Chondrocyte (in vitro differentiated cells): Measurements from ENCODE around the gene CLK3. TPM values are rescaled to one million over a fixed set of nuclear protein-coding genes. Genes with fewer than 3 reads are reported as not detected.

Source experiments
- DNase-seq: peaks from one replicate; pipeline ENCODE4 v3.0.0; 2021; ENCODE audit warnings: mixed read lengths, low spot score
- H3K27ac Mint-ChIP-seq: one replicate; pipeline ENCODE4 v1.8.0; 2021; ENCODE audit warnings: mild to moderate bottlenecking, moderate library complexity, mixed read lengths; ENCODE audit not compliant: unreplicated experiment
- H3K27me3 Mint-ChIP-seq: 2 replicates; pipeline ENCODE4 v1.8.0; 2021; ENCODE audit warnings: low read depth, mixed read lengths
- H3K36me3 Mint-ChIP-seq: 2 replicates; pipeline ENCODE4 v1.8.0; 2021; ENCODE audit warnings: low read depth, mixed read lengths
- H3K4me1 Mint-ChIP-seq: 2 replicates; pipeline ENCODE4 v1.8.0; 2021; ENCODE audit warnings: low read depth, mild to moderate bottlenecking, mixed read lengths
- H3K4me3 Mint-ChIP-seq: one replicate; pipeline ENCODE4 v1.8.0; 2021; ENCODE audit warnings: mild to moderate bottlenecking, moderate library complexity, mixed read lengths; ENCODE audit not compliant: unreplicated experiment
- H3K9me3 Mint-ChIP-seq: 2 replicates; pipeline ENCODE4 v1.8.0; 2021; ENCODE audit warnings: low read depth, mixed read lengths
- long read RNA-seq: library from polyadenylated mRNA; stranded (forward); transcript quantifications from one replicate; pipeline ENCODE4 v2.0.0, GENCODE V29; 2021
- total RNA-seq: library from RNA; stranded (reverse); gene quantifications from 3 replicates; pipeline ENCODE4 v1.2.1, GENCODE V29; 2021
- TF ChIP-seq, protein P1 (sequence below): fragments of 200-600 bp; sonication (generic); IDR thresholded peaks from 2 replicates; pipeline ENCODE4 v1.5.0; 2021; ENCODE audit warnings: antibody characterized with exemption, mild to moderate bottlenecking, moderate library complexity

The CLK3 gene
- 43.0 to 48.6 TPM (median 44.5 TPM) in 3 replicates for total RNA-seq
- long read RNA-seq, transcript CLK3-202 (13 exons, 2,621 nt): major isoform, 53 of 79 reads
- long read RNA-seq, partial matches to known transcripts: 9 of 79 reads
- long read RNA-seq, other reads (novel, unspliced or antisense): 17 of 79 reads

DNA sequence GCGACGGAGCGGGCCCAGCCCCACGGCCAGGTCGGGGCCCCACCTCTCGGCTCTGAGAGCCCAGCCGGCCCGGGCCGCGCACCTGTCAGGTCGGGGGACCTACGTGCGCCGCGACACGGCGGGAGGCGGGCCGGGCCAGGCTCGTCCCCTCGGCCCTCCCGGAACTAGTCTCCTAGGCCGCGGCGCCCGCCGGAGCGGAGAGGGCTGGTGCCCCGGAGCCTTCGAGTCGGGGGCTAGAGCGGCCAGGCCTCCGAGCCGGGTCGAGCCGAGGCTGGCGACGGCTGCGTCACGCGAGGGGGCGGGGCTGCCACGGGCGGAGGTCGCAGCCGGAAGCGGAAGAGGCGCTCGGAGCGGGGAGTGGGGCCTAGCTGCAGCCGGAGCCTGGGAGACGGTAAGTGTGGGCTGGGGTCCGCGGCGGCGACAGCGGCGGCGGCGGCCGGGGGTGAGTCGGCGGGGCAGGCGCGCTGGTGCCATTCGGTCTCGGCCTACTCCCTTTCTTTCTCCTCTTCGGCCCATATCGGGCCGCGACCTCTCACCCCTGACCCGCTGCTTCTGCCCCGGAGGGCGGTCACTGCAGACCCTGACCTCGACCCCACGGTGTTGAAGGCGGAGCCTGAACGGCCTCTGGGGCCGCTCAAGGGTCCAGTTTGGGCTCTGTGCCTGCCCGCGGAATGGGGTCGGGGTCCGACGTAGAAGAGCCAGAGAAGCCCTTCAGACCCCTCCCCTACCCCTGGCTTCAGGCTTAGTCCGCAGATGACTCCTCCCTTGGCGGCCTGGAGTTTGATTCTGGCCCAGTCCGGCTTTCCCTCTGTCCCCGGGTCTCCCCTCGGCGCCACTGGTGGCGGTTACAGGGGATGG is at the start of gene CLK3:
TSS of gene CLK3 (plus strand) at position 329 of the 858 bp plus-strand sequence. CDS start 3,361 bp downstream, outside the sequence.
- no peaks in the 10 kb centered on the region for H3K27me3 Mint-ChIP-seq
- TF ChIP-seq, protein P1, sequence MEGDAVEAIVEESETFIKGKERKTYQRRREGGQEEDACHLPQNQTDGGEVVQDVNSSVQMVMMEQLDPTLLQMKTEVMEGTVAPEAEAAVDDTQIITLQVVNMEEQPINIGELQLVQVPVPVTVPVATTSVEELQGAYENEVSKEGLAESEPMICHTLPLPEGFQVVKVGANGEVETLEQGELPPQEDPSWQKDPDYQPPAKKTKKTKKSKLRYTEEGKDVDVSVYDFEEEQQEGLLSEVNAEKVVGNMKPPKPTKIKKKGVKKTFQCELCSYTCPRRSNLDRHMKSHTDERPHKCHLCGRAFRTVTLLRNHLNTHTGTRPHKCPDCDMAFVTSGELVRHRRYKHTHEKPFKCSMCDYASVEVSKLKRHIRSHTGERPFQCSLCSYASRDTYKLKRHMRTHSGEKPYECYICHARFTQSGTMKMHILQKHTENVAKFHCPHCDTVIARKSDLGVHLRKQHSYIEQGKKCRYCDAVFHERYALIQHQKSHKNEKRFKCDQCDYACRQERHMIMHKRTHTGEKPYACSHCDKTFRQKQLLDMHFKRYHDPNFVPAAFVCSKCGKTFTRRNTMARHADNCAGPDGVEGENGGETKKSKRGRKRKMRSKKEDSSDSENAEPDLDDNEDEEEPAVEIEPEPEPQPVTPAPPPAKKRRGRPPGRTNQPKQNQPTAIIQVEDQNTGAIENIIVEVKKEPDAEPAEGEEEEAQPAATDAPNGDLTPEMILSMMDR: no peak
- peak within 1 kb of the TSS; percentile 92 for H3K4me3 Mint-ChIP-seq
- peaks cover 24% of the 10 kb centered on the region for H3K4me1 Mint-ChIP-seq
- H3K36me3 Mint-ChIP-seq: peaks cover 3% of the 10 kb centered on the region
- H3K27ac Mint-ChIP-seq: peak within 1 kb of the TSS; percentile 90
- DNase-seq: no peak
- H3K9me3 Mint-ChIP-seq: no peaks in the 10 kb centered on the region

DNA sequence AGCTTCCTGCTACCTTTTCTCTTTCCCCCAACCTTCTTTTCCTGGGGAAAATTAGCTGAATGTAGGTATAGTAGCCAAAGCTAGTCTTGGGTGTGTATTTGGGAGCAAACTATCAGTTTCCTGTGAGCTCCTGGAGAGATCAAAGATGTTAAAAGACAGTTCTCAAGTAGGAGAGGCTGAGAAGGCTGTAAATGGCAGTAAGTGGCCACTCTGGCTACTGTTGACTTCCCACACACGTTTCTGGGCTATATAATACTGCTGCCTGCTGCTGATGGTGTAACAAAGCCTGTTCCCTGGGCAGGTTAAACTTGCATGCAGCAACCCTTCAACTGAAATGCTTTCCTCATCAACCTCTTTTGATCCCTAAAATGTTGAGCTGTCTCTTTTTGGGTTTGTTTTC is 47.0 kb upstream of the CLK3 start:
- peaks cover 28% of the 10 kb centered on the region for H3K4me1 Mint-ChIP-seq
- TF ChIP-seq, protein P1: no peak
- no peaks in the 10 kb centered on the region for H3K9me3 Mint-ChIP-seq
- no peak for DNase-seq
- H3K27me3 Mint-ChIP-seq: no peaks in the 10 kb centered on the region
- no peaks in the 10 kb centered on the region for H3K36me3 Mint-ChIP-seq
- no peak overlapping the region for H3K27ac Mint-ChIP-seq
- H3K4me3 Mint-ChIP-seq: no peak overlapping the region

DNA sequence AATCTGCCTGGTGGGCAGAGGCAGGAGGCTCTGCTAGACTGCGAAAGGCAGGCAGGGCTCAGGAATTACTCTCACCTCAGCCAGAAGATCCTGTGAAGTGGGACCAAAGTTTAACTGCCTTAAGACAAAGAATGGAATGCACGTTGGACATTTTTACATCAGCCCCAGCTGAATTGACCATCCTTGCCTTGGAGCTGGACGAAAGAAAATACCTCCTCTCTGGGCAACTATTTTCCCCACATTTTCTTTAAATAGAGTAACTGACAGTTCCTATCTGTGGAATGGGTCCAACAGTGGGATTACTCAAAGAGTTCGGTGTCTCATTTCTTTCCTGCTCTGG is 45.9 kb upstream of the CLK3 start:
- Mint-ChIP-seq H3K36me3 (peaks cover 7% of the 10 kb centered on the region), H3K27me3 (no peaks in the 10 kb centered on the region), H3K27ac (no peak overlapping the region), H3K4me1 (peaks cover 28% of the 10 kb centered on the region), H3K4me3 (no peak overlapping the region), H3K9me3 (no peaks in the 10 kb centered on the region)
- TF ChIP-seq, protein P1: no peak
- DNase-seq: no peak

GRCh38 chr15:74571191-74571590 is 44.4 kb upstream of the CLK3 start:
- DNase-seq: no peak
- Mint-ChIP-seq H3K4me3 (no peak overlapping the region), H3K27me3 (no peaks in the 10 kb centered on the region), H3K36me3 (peaks cover 7% of the 10 kb centered on the region), H3K27ac (no peak overlapping the region), H3K4me1 (peaks cover 21% of the 10 kb centered on the region), H3K9me3 (no peaks in the 10 kb centered on the region)
- TF ChIP-seq, protein P1: no peak

DNA sequence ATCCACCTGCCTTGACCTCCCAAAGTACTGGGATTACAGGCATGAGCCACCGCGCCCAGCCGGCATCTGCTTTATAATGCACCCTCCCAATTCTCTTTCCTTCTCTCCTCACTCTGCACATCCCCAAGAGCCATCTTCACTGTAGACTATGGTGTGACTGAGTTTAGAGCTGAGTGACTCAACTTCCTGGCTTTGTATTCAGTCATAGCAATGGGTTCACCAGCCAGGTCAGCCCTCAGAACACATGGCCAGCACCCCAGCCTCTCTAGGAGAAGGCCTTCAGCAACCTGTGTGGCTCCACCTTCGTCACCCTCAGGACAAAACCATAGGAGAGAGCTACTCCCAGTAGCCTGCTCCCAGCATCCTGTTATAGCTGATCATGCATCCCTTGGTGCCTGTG is 41.6 kb upstream of the CLK3 start:
- TF ChIP-seq, protein P1: no peak
- no peak overlapping the region for H3K27ac Mint-ChIP-seq

More for the DNA sequence above, 41.6 kb upstream of the CLK3 start:
- DNase-seq: no peak
- Mint-ChIP-seq H3K4me1 (peaks cover 9% of the 10 kb centered on the region), H3K9me3 (no peaks in the 10 kb centered on the region), H3K27me3 (no peaks in the 10 kb centered on the region), H3K4me3 (no peak overlapping the region), H3K36me3 (peaks cover 9% of the 10 kb centered on the region)
